Measurements from ENCODE around the gene CILP2. TPM values are rescaled to one million over a fixed set of nuclear protein-coding genes. Genes with fewer than 3 reads are reported as not detected.

Gene CILP2
- total and polyA plus RNA-seq, 2 experiments from 2014 or later: 4.0 to 21.6 TPM

DNA sequence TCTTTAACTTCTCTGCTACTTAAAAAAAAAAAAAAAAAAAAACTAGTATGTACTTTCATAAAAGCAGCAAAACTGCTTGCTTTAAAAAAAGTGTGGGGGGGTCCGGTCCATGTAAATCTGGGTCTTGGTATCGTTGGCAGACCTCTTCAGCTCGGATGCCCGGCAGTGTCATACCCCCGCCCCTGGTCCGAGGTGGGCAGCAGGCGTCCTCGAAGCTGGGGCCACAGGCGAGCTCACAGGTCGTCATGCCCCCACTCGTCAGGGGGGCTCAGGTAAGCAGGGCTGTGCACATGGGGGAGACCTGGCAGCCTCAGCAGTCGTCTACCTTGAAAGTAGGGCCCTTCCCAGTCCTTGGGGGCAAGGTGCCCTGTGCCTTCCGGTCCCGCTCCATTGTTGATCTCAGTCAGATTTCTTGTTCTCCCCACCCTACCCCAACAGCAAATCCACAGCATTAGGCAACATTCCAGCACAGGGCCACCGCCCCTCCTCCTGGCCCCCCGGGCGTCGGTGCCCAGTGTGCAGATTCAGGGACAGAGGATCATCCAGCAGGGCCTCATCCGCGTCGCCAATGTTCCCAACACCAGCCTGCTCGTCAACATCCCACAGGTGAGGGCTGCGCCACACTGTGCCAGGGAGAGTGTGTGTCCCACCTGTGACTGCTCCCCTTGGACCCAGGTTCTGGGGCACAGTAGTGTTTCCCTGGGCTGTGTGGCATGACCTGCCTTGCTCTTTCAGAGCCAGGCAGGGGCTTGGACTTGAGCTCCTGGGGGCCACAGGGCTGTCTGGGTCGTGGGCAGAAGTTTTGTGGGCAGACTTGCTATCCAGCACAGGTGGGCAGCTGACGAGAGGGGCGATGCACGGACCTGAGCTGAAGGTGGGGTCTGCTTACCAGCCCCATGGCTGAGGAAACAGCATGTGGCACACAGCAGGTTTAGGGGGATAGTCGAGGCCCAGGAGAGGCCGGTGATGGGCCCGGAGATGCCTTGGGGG, 42.2 kb upstream of the CILP2 start:
- Histone ChIP-seq H3F3A (replicated peaks; ENCODE audit: low read depth) (0 out of 2 replicates have a peak, but pooled peaks cover 3% of the 10 kb centered on the region), H3K9me2 (ENCODE audit: insufficient read depth) (no peaks in the 10 kb centered on the region), H3K79me2 (replicated peaks; ENCODE audit: insufficient read depth) (peaks cover 23% of the 10 kb centered on the region), H3K27me3 (ENCODE audit: insufficient read depth) (no peaks in the 10 kb centered on the region), H2AFZ (no peak overlapping the region), H3K4me2 (no peak overlapping the region), H3K4me1 (ENCODE audit: insufficient read depth) (no peaks in the 10 kb centered on the region), H4K20me1 (replicated peaks; ENCODE audit: insufficient read depth) (peaks cover 22% of the 10 kb centered on the region), H3K27ac (ENCODE audit: low read depth) (no peak overlapping the region), H3K4me3 (no peak overlapping the region), H3K36me3 (ENCODE audit: insufficient read depth) (peaks cover 11% of the 10 kb centered on the region; the same call in 1 of the 2 replicates)
- Mint-ChIP-seq H3K4me1 (no peaks in the 10 kb centered on the region), H3K9me3 (no peaks in the 10 kb centered on the region), H3K27ac (no peak overlapping the region), H3K27me3 (ENCODE audit: insufficient read depth, low read depth, poor library complexity) (peaks cover 11% of the 10 kb centered on the region), H3K36me3 (ENCODE audit: low read depth) (peaks cover 74% of the 10 kb centered on the region), H3K4me3 (no peak overlapping the region)
- TF ChIP-seq CTCF (conservative IDR thresholded peaks at IDR 0.05; ENCODE audit: low read depth in 2 of 2) (no peak), STAT1 (IDR thresholded peaks at IDR 0.05; ENCODE audit: unreplicated experiment) (no peak), ZNF114 (CRISPR knock-in tag; IDR thresholded peaks at IDR 0.05) (no peak), NANOG (IDR thresholded peaks at IDR 0.05; ENCODE audit: borderline replicate concordance) (no peak), REST (IDR thresholded peaks at IDR 0.05; ENCODE audit: unreplicated experiment) (no peak), POLR2AphosphoS5 (IDR thresholded peaks at IDR 0.05; ENCODE audit: low read depth) (no peak), EZH2 (IDR thresholded peaks at IDR 0.05; ENCODE audit: low read depth, unreplicated experiment) (no peak), JUNB (IDR thresholded peaks at IDR 0.05; ENCODE audit: unreplicated experiment) (no peak), EZH2phosphoT487 (IDR thresholded peaks at IDR 0.05; ENCODE audit: unreplicated experiment) (no peak), CREB1 (CRISPR knock-in tag; IDR thresholded peaks at IDR 0.05; ENCODE audit: low read depth) (no peak), ZNF331 (CRISPR knock-in tag; IDR thresholded peaks at IDR 0.05; ENCODE audit: low read depth) (no peak)
- TF ChIP-seq, protein P1, sequence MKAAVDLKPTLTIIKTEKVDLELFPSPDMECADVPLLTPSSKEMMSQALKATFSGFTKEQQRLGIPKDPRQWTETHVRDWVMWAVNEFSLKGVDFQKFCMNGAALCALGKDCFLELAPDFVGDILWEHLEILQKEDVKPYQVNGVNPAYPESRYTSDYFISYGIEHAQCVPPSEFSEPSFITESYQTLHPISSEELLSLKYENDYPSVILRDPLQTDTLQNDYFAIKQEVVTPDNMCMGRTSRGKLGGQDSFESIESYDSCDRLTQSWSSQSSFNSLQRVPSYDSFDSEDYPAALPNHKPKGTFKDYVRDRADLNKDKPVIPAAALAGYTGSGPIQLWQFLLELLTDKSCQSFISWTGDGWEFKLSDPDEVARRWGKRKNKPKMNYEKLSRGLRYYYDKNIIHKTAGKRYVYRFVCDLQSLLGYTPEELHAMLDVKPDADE (IDR thresholded peaks at IDR 0.05): no peak
- TF ChIP-seq, protein P2, sequence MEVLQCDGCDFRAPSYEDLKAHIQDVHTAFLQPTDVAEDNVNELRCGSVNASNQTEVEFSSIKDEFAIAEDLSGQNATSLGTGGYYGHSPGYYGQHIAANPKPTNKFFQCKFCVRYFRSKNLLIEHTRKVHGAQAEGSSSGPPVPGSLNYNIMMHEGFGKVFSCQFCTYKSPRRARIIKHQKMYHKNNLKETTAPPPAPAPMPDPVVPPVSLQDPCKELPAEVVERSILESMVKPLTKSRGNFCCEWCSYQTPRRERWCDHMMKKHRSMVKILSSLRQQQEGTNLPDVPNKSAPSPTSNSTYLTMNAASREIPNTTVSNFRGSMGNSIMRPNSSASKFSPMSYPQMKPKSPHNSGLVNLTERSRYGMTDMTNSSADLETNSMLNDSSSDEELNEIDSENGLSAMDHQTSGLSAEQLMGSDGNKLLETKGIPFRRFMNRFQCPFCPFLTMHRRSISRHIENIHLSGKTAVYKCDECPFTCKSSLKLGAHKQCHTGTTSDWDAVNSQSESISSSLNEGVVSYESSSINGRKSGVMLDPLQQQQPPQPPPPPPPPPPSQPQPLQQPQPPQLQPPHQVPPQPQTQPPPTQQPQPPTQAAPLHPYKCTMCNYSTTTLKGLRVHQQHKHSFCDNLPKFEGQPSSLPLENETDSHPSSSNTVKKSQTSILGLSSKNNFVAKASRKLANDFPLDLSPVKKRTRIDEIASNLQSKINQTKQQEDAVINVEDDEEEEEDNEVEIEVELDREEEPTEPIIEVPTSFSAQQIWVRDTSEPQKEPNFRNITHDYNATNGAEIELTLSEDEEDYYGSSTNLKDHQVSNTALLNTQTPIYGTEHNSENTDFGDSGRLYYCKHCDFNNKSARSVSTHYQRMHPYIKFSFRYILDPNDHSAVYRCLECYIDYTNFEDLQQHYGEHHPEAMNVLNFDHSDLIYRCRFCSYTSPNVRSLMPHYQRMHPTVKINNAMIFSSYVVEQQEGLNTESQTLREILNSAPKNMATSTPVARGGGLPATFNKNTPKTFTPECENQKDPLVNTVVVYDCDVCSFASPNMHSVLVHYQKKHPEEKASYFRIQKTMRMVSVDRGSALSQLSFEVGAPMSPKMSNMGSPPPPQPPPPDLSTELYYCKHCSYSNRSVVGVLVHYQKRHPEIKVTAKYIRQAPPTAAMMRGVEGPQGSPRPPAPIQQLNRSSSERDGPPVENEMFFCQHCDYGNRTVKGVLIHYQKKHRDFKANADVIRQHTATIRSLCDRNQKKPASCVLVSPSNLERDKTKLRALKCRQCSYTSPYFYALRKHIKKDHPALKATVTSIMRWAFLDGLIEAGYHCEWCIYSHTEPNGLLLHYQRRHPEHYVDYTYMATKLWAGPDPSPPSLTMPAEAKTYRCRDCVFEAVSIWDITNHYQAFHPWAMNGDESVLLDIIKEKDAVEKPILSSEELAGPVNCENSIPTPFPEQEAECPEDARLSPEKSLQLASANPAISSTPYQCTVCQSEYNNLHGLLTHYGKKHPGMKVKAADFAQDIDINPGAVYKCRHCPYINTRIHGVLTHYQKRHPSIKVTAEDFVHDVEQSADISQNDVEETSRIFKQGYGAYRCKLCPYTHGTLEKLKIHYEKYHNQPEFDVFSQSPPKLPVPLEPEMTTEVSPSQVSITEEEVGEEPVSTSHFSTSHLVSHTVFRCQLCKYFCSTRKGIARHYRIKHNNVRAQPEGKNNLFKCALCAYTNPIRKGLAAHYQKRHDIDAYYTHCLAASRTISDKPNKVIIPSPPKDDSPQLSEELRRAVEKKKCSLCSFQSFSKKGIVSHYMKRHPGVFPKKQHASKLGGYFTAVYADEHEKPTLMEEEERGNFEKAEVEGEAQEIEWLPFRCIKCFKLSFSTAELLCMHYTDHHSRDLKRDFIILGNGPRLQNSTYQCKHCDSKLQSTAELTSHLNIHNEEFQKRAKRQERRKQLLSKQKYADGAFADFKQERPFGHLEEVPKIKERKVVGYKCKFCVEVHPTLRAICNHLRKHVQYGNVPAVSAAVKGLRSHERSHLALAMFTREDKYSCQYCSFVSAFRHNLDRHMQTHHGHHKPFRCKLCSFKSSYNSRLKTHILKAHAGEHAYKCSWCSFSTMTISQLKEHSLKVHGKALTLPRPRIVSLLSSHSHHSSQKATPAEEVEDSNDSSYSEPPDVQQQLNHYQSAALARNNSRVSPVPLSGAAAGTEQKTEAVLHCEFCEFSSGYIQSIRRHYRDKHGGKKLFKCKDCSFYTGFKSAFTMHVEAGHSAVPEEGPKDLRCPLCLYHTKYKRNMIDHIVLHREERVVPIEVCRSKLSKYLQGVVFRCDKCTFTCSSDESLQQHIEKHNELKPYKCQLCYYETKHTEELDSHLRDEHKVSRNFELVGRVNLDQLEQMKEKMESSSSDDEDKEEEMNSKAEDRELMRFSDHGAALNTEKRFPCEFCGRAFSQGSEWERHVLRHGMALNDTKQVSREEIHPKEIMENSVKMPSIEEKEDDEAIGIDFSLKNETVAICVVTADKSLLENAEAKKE (CRISPR knock-in tag; IDR thresholded peaks at IDR 0.05): no peak
- no peak for DNase-seq (ENCODE audit: low spot score)
- ATAC-seq: no peak

All from GM23338 (cell line).